ENCODE measurements around the gene SLC22A31.
"Not testable (repeated sequence)": the region's sequence is repeated elsewhere in the genome, so short reads cannot be mapped to it uniquely, and the experiment has no call there.

SLC22A31 gene

GRCh38 chr16:89191901-89192185, 8.5 kb downstream of the SLC22A31 start:
- no peak for TF ChIP-seq CTCF (IDR thresholded peaks at IDR 0.05; ENCODE audit: insufficient read depth, low read depth, low read length, missing control alignments)
- H3K4me3 ChIP-seq (ENCODE audit: low read length), result no peak overlapping the region
- no peak for DNase-seq (ENCODE audit: low read depth)

- no peak for DNase-seq (ENCODE audit: low read depth)
- no peak overlapping the region for H3K4me3 ChIP-seq (ENCODE audit: low read length)
- no peak for TF ChIP-seq CTCF (IDR thresholded peaks at IDR 0.05; ENCODE audit: insufficient read depth, low read depth, low read length, missing control alignments)
These were observed 9.1 kb downstream of the SLC22A31 start for GRCh38 chr16:89191033-89191900.

- no peak for TF ChIP-seq CTCF (IDR thresholded peaks at IDR 0.05; ENCODE audit: insufficient read depth, low read depth, low read length, missing control alignments)
- H3K4me3 ChIP-seq (ENCODE audit: low read length), result no peak overlapping the region
- DNase-seq (ENCODE audit: low read depth), result no peak
These were observed 10.0 kb downstream of the SLC22A31 start for GRCh38 chr16:89190150-89190958.

GRCh38 chr16:89189358-89190025, 10.8 kb downstream of the SLC22A31 start:
- no peak overlapping the region for H3K4me3 ChIP-seq (ENCODE audit: low read length)
- no peak for TF ChIP-seq CTCF (IDR thresholded peaks at IDR 0.05; ENCODE audit: insufficient read depth, low read depth, low read length, missing control alignments)
- DNase-seq (ENCODE audit: low read depth), result no peak

- H3K4me3 ChIP-seq (ENCODE audit: low read length); DNase-seq (ENCODE audit: low read depth): not testable (repeated sequence)
These were observed 11.6 kb downstream of the SLC22A31 start for GRCh38 chr16:89188471-89189357.

- no peak for TF ChIP-seq CTCF (IDR thresholded peaks at IDR 0.05; ENCODE audit: insufficient read depth, low read depth, low read length, missing control alignments)
- DNase-seq (ENCODE audit: low read depth), result no peak
- no peak overlapping the region for H3K4me3 ChIP-seq (ENCODE audit: low read length)
These were observed 12.5 kb downstream of the SLC22A31 start for GRCh38 chr16:89187770-89188392.
